ENCODE measurements around the gene OSGEP.

The OSGEP gene

GRCh38 chr14:20478894-20479293, 24.3 kb upstream of the OSGEP start:
- TF ChIP-seq POLR2A (IDR thresholded peaks at IDR 0.05; ENCODE audit: extremely low read depth, insufficient read length) = no peak
- TF ChIP-seq MAX (IDR thresholded peaks at IDR 0.05; ENCODE audit: low read depth, low read length) = no peak
- no peak for TF ChIP-seq MYC (IDR thresholded peaks at IDR 0.05; ENCODE audit: low read depth, low read length)
- TF ChIP-seq CTCF (IDR thresholded peaks at IDR 0.05; ENCODE audit: low read depth, low read length) = no peak
- H3K4me3 ChIP-seq (ENCODE audit: low read depth, low read length) = no peak overlapping the region
- DNase-seq (ENCODE audit: low read depth) = no peak

GRCh38 chr14:20477211-20477876, 22.7 kb upstream of the OSGEP start:
- no peak overlapping the region for H3K4me3 ChIP-seq (ENCODE audit: low read depth, low read length)
- DNase-seq (ENCODE audit: low read depth) = peak; percentile 65
- TF ChIP-seq CTCF (IDR thresholded peaks at IDR 0.05; ENCODE audit: low read depth, low read length) (no peak), MYC (IDR thresholded peaks at IDR 0.05; ENCODE audit: low read depth, low read length) (0 out of 2 replicates have a peak, but pooled peaks have one; percentile 18), MAX (IDR thresholded peaks at IDR 0.05; ENCODE audit: low read depth, low read length) (no peak), POLR2A (IDR thresholded peaks at IDR 0.05; ENCODE audit: extremely low read depth, insufficient read length) (peak; percentile 28)

- no peak overlapping the region for H3K4me3 ChIP-seq (ENCODE audit: low read depth, low read length)
- TF ChIP-seq MAX (IDR thresholded peaks at IDR 0.05; ENCODE audit: low read depth, low read length) (no peak), POLR2A (IDR thresholded peaks at IDR 0.05; ENCODE audit: extremely low read depth, insufficient read length) (no peak), CTCF (IDR thresholded peaks at IDR 0.05; ENCODE audit: low read depth, low read length) (no peak), MYC (IDR thresholded peaks at IDR 0.05; ENCODE audit: low read depth, low read length) (no peak)
- DNase-seq (ENCODE audit: low read depth) = no peak
These were observed 22.2 kb upstream of the OSGEP start for GRCh38 chr14:20476776-20477175.

GRCh38 chr14:20472536-20473169, 18.0 kb upstream of the OSGEP start:
- DNase-seq (ENCODE audit: low read depth) = peak; percentile 39
- TF ChIP-seq MAX (IDR thresholded peaks at IDR 0.05; ENCODE audit: low read depth, low read length) (no peak), MYC (IDR thresholded peaks at IDR 0.05; ENCODE audit: low read depth, low read length) (no peak), CTCF (IDR thresholded peaks at IDR 0.05; ENCODE audit: low read depth, low read length) (no peak), POLR2A (IDR thresholded peaks at IDR 0.05; ENCODE audit: extremely low read depth, insufficient read length) (no peak)
- peak overlapping the region; percentile 89 for H3K4me3 ChIP-seq (ENCODE audit: low read depth, low read length)

GRCh38 chr14:20470603-20470901, 15.9 kb upstream of the OSGEP start:
- TF ChIP-seq POLR2A (IDR thresholded peaks at IDR 0.05; ENCODE audit: extremely low read depth, insufficient read length) = no peak
- no peak for TF ChIP-seq MYC (IDR thresholded peaks at IDR 0.05; ENCODE audit: low read depth, low read length)
- no peak for TF ChIP-seq CTCF (IDR thresholded peaks at IDR 0.05; ENCODE audit: low read depth, low read length)
- TF ChIP-seq MAX (IDR thresholded peaks at IDR 0.05; ENCODE audit: low read depth, low read length) = no peak
- peak overlapping the region; percentile 89 for H3K4me3 ChIP-seq (ENCODE audit: low read depth, low read length)
- peak; percentile 45 for DNase-seq (ENCODE audit: low read depth)

Data from NB4 (cell line).